Activated naive CD8-positive, alpha-beta T cell treated with anti-CD3 and anti-CD28 coated beads, Interleukin-2, amount 10 ng/mL, durations not matched to agents 7 days and 5 days (primary cell): Measurements from ENCODE around the gene GRM8. TPM values are rescaled to one million over a fixed set of nuclear protein-coding genes. Genes with fewer than 3 reads are reported as not detected.
"Not testable (repeated sequence)": the region's sequence is repeated elsewhere in the genome, so short reads cannot be mapped to it uniquely, and the experiment has no call there.

ENCODE experiments used
- ATAC-seq: fragments of 150-1000 bp; cut with Tn5 transposase; one replicate; pipeline ENCODE4 v1.10.0; 2021; ENCODE audit warnings: low read depth, moderate library complexity
- POLR2A ChIA-PET: fragments of 350-600 bp; sonication (Branson Sonifier 250); formaldehyde crosslinking; loops from one replicate; lab custom pipeline; 2021; ENCODE audit warnings: antibody characterized with exemption; lab: Charles Lee
- DNase-seq: peaks from one replicate; pipeline ENCODE4 v3.0.0; 2021
- H3K27ac Mint-ChIP-seq: one replicate; pipeline ENCODE4 v1.8.0; 2022; ENCODE audit warnings: mild to moderate bottlenecking, mixed read lengths
- H3K27me3 Mint-ChIP-seq: one replicate; pipeline ENCODE4 v1.8.0; 2022; ENCODE audit warnings: mild to moderate bottlenecking, moderate library complexity, mixed read lengths
- H3K36me3 Mint-ChIP-seq: one replicate; pipeline ENCODE4 v1.8.0; 2021; ENCODE audit warnings: mild to moderate bottlenecking, mixed read lengths
- H3K4me1 Mint-ChIP-seq: one replicate; pipeline ENCODE4 v1.8.0; 2021; ENCODE audit warnings: mixed read lengths
- H3K4me3 Mint-ChIP-seq: one replicate; pipeline ENCODE4 v1.8.0; 2022; ENCODE audit warnings: mild to moderate bottlenecking, moderate library complexity, mixed read lengths
- H3K9me3 Mint-ChIP-seq: one replicate; pipeline ENCODE4 v1.8.0; 2021; ENCODE audit warnings: mixed read lengths
- total RNA-seq, 2 experiments: library from RNA; stranded (reverse); gene quantifications; one replicate each; pipeline ENCODE4 v1.2.3, GENCODE V29; 2021

Gene GRM8
- total RNA-seq, 2 experiments from 2014 or later: not detected

DNA sequence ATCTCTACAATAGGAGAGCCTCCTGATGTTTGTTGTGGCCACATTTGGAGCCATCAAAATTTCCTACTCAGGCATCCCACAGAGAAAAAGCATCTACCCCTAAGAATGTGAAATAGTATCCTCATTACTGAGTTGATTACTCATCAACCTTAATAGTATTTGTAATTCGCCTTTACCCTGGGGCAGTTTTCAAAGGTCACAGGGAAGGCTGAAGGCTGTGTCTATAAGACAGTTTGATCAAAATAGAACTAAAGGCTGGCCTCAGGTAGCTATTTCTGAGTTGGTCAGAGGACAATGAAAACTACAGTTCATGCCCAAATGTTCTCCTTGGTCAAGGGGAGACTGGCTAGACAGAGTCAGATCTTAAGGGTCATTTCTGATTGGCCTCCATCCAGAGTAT is 370.0 kb downstream of the GRM8 start:
- POLR2A ChIA-PET, H3K27me3 Mint-ChIP-seq, H3K9me3 Mint-ChIP-seq, H3K27ac Mint-ChIP-seq, H3K4me3 Mint-ChIP-seq, DNase-seq, H3K36me3 Mint-ChIP-seq, H3K4me1 Mint-ChIP-seq, ATAC-seq: not testable (repeated sequence)

DNA sequence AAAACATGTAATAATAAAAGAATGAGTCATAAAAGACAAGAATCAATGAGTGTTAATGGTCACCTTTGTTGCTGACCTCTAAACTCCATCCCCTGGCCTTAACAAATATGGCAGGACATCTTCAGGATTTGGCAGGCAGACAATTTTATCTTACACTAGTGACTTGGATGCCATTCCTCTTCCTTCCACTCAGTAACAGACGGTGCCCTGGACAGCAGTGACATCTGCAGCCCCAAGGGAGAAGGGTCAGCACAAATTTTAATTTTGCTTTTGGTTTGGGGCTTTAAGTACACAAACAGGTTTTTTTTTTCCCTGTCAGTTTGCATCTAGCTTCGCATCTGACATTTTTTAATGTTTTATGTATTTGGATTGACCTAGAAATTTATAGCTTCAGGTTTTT is 370.8 kb downstream of the GRM8 start:
- ATAC-seq, POLR2A ChIA-PET, H3K9me3 Mint-ChIP-seq: not testable (repeated sequence)

DNA sequence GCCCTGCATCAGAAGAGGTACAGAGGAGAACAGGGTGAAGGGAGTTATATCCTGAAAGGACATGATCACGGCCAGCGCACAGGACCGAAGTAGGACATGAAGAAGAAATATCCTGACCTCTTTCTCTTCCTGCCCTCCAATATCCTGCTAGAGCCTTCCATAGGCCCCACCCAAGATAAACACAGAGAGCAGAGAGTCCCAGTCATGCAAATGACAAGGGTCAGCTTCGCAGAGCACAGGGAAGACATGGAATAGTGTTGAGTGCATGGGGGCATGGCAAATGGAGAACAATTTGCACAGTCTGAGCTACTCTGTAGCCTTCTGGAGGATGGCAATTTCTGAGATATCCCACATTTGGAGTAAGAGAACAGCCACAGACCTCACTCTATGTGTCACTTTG is 371.4 kb downstream of the GRM8 start:
- no peak overlapping the region for H3K4me3 Mint-ChIP-seq
- ATAC-seq: no peak
- no peak overlapping the region for H3K27ac Mint-ChIP-seq
- H3K36me3 Mint-ChIP-seq: no peaks in the 10 kb centered on the region
- H3K4me1 Mint-ChIP-seq: no peaks in the 10 kb centered on the region
- POLR2A ChIA-PET: no interaction called here
- H3K27me3 Mint-ChIP-seq: peaks cover 5% of the 10 kb centered on the region
- no peaks in the 10 kb centered on the region for H3K9me3 Mint-ChIP-seq
- DNase-seq: no peak

More for the DNA sequence above, 370.8 kb downstream of the GRM8 start:
- not testable (repeated sequence) for H3K4me1 Mint-ChIP-seq, H3K27ac Mint-ChIP-seq, H3K4me3 Mint-ChIP-seq, H3K27me3 Mint-ChIP-seq, H3K36me3 Mint-ChIP-seq, DNase-seq

DNA sequence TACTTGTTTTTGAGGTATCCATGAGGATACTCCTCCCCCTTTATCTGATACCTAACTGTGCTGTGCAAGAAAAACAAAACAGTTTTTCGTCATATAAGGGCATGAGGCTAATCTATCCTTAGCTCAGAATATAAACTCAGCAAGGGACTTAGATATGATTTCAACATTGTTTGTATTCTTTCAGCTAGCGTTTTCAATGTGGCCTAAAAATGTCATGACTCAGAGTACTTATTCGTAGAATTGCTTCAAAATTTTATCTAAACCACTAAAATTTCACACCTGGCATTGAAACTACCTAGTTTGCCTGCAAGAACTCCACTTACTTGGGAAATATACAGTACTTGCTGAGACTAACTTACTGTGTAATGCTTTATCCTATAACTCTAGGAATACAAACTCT is 376.2 kb downstream of the GRM8 start:
- H3K27me3 Mint-ChIP-seq, DNase-seq, H3K4me3 Mint-ChIP-seq, ATAC-seq, H3K4me1 Mint-ChIP-seq, H3K36me3 Mint-ChIP-seq, H3K9me3 Mint-ChIP-seq, H3K27ac Mint-ChIP-seq, POLR2A ChIA-PET: not testable (repeated sequence)

DNA sequence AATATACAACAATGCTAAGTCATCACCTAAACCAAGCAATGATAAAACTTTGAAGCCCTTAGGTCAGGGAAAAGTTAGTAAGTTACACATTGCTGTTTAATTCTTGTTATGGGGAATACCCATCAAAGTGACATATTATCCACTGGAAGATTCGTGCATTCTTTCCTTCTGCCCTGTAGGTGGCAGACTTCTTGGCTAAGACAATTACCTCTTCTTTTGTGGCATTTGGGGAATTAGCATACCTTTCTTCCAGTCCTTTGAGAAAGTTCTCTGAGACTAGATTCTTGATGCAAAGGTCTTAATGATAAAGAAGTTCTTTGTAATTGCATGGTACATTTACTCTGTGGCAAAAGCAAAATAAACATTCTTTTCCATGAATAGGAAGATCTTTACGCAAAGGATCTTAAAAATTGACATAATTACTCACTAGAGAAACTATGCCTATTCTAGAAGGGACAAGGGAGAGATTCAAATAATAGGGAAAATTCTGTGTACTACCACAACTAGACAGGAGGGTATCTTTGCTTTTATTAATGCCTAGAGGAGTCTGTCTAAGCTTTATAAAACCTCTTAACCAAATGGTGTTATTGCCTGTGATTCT is 395.9 kb downstream of the GRM8 start:
- no peaks in the 10 kb centered on the region for H3K27me3 Mint-ChIP-seq
- no peaks in the 10 kb centered on the region for H3K9me3 Mint-ChIP-seq
- POLR2A ChIA-PET: no interaction called here
- DNase-seq (no peak), ATAC-seq (no peak)
- H3K4me3 Mint-ChIP-seq: no peak overlapping the region
- no peaks in the 10 kb centered on the region for H3K36me3 Mint-ChIP-seq
- H3K27ac Mint-ChIP-seq: no peak overlapping the region
- no peaks in the 10 kb centered on the region for H3K4me1 Mint-ChIP-seq

DNA sequence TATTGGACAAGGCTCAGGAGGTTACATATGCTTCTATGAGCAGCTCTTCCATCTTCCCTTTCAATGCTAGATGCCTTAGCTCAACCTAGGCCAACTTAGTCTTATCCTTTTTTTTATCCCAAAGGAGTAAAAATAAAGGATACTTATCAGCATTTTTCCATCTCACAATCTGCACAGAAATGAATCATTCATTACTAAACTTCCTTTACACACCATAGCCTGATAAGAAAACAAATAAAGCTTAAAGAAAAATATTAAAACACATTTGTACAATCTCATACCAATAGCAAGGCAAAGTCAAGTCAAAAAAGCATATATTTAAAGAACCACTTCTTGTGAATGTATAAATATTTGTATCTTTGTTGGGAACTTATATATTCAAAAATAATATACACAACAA is 407.4 kb downstream of the GRM8 start:
- no peak overlapping the region for H3K4me3 Mint-ChIP-seq
- no peaks in the 10 kb centered on the region for H3K4me1 Mint-ChIP-seq
- no peak overlapping the region for H3K27ac Mint-ChIP-seq
- DNase-seq (no peak), ATAC-seq (no peak)
- POLR2A ChIA-PET: no interaction called here
- H3K27me3 Mint-ChIP-seq: no peaks in the 10 kb centered on the region
- no peaks in the 10 kb centered on the region for H3K36me3 Mint-ChIP-seq
- H3K9me3 Mint-ChIP-seq: no peaks in the 10 kb centered on the region

DNA sequence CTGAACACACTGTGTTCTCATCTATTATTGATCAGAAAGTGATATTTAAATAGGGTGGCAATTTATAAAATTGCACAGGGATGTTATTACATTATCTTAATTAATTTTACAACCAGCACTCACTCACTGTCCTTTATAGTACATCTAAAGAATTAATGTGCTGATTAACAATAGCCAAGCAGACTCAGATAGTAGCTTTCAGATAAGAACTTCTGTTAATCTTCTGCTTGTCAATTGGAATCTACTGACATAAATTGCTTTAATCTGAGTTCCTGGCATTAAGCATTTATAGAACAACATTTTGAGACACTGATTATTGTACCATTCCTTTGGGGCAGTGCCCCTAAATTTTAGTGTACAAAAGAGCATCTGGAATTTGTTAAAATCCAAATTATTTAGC is 408.9 kb downstream of the GRM8 start:
- no peak for ATAC-seq
- POLR2A ChIA-PET: no interaction called here
- Mint-ChIP-seq H3K36me3 (no peaks in the 10 kb centered on the region), H3K9me3 (no peaks in the 10 kb centered on the region), H3K4me3 (no peak overlapping the region), H3K4me1 (no peaks in the 10 kb centered on the region), H3K27me3 (no peaks in the 10 kb centered on the region), H3K27ac (no peak overlapping the region)
- DNase-seq: no peak

DNA sequence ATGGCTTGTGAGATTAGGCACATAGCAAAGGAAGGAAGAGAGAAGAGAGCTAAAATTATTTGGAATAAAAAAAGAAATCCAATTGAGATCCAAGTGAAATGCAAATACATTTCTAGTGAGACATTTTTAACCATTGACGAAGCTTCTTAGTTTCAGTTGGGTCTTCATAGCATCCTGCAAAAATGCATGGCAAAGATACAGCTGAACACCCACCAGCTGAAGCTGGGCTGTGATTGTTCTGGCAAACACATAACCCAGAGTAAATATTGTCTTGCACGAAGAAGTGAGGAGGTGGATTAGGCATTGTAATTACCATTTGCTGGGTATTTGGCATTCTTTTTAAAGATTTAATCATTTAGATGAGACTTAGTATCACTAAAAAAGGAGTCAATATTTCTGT is 409.4 kb downstream of the GRM8 start:
- DNase-seq (no peak), ATAC-seq (no peak)
- Mint-ChIP-seq H3K4me1 (no peaks in the 10 kb centered on the region), H3K36me3 (no peaks in the 10 kb centered on the region), H3K27ac (no peak overlapping the region), H3K4me3 (no peak overlapping the region), H3K27me3 (no peaks in the 10 kb centered on the region), H3K9me3 (no peaks in the 10 kb centered on the region)
- POLR2A ChIA-PET: no interaction called here

DNA sequence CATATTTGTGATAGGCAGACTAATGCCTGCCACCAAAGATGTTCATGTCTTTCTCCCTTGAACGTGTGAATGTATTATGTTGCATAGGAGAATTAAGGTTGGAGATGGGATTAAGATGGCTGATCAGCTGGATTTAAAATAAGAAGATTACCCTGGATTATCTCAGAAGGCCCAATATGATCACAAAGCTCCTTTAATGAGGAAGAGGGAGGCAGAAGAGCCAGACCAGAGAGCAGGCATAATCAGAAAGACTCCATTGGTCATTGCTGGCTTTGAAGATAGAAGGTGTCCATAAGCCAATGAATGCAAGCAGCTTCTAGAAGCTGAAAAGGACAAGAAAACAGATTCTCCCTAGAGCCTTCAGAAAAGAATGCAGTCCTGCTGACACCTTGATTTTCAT is 410.3 kb downstream of the GRM8 start:
- no peak overlapping the region for H3K27ac Mint-ChIP-seq
- no peaks in the 10 kb centered on the region for H3K4me1 Mint-ChIP-seq
- no peaks in the 10 kb centered on the region for H3K9me3 Mint-ChIP-seq
- no peaks in the 10 kb centered on the region for H3K27me3 Mint-ChIP-seq
- ATAC-seq: no peak
- no peak for DNase-seq
- no peaks in the 10 kb centered on the region for H3K36me3 Mint-ChIP-seq
- H3K4me3 Mint-ChIP-seq: no peak overlapping the region
- POLR2A ChIA-PET: no interaction called here

DNA sequence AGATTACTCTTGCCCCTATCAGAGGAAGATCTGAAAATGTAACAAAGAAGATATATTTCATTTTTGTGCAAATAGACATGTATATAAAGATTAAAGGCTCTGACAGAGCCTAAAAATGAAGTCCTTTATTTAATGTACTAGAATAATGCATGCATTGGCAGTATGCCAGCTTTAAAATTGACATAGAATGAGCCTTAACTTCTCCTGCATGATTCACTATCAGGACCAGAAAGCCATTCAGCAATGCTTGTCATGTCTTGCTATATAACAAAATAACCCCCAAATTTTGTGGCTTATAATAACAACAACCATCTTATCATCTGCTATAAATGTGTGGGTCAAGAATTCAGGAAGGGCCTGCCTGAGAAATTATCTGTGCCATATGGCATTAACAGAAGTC is 411.9 kb downstream of the GRM8 start:
- Mint-ChIP-seq H3K27me3 (no peaks in the 10 kb centered on the region), H3K36me3 (no peaks in the 10 kb centered on the region), H3K4me3 (no peak overlapping the region), H3K9me3 (no peaks in the 10 kb centered on the region), H3K4me1 (no peaks in the 10 kb centered on the region), H3K27ac (no peak overlapping the region)
- ATAC-seq: no peak
- POLR2A ChIA-PET: no interaction called here
- no peak for DNase-seq

DNA sequence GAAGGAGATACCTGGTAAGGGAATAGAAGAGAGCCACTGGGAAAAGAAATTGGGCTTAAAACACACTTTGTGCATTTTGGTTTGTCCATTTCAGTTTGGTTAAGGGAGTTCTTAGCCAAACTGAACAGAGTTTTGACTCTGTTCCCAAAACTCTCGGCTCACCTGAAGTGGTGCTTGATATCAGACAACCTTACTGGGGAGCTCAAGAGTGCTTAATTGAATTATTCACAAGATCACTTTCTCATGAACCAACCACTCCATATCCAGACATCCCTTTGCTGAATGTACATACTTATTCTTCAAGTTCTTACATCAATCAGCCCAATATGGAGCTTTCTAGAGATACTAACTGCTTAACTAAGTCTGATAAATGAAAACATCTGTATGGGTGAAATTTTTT is 413.1 kb downstream of the GRM8 start:
- Mint-ChIP-seq H3K9me3 (no peaks in the 10 kb centered on the region), H3K36me3 (no peaks in the 10 kb centered on the region), H3K4me1 (no peaks in the 10 kb centered on the region), H3K27ac (no peak overlapping the region), H3K4me3 (no peak overlapping the region), H3K27me3 (no peaks in the 10 kb centered on the region)
- DNase-seq (no peak), ATAC-seq (no peak)
- POLR2A ChIA-PET: no interaction called here

DNA sequence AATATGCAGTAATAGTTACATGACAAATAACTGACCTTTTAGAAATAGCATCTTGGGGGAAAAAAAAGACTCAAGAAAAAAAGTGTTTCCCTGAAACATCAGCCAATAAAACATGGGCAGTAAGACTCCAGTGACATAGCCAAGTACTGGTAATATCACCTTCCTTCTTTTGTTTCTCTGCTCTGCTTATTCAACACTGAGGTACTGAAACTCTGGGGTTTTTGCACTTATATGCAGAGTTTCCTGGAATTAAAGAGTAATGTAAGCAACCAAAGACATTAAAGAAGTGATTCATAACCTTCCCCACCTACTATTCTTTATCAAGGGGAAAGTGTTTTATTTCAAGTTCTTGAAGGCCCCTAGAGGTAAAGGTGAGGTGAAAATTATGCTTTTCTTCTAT is 414.5 kb downstream of the GRM8 start:
- Mint-ChIP-seq H3K4me3 (no peak overlapping the region), H3K9me3 (no peaks in the 10 kb centered on the region), H3K27me3 (no peaks in the 10 kb centered on the region), H3K4me1 (no peaks in the 10 kb centered on the region), H3K27ac (no peak overlapping the region), H3K36me3 (no peaks in the 10 kb centered on the region)
- ATAC-seq: no peak
- DNase-seq: no peak
- POLR2A ChIA-PET: no interaction called here

DNA sequence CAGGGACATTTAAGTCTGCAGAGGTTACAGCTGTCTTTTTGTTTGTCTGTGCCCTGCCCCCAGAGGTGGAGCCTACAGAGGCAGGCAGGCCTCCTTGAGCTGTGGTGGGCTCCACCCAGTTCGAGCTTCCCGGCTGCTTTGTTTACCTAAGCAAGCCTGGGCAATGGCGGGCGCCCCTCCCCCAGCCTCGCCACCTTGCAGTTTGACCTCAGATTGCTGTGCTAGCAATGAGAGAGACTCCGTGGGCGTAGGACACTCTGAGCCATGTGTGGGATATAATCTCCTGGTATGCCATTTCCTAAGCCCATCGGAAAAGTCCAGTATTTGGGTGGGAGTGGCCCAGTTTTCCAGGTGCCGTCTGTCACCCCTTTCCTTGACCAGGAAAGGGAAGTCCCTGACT is 421.5 kb downstream of the GRM8 start:
- H3K27ac Mint-ChIP-seq, DNase-seq, ATAC-seq, H3K9me3 Mint-ChIP-seq, H3K4me1 Mint-ChIP-seq, H3K36me3 Mint-ChIP-seq, H3K4me3 Mint-ChIP-seq, H3K27me3 Mint-ChIP-seq, POLR2A ChIA-PET: not testable (repeated sequence)

DNA sequence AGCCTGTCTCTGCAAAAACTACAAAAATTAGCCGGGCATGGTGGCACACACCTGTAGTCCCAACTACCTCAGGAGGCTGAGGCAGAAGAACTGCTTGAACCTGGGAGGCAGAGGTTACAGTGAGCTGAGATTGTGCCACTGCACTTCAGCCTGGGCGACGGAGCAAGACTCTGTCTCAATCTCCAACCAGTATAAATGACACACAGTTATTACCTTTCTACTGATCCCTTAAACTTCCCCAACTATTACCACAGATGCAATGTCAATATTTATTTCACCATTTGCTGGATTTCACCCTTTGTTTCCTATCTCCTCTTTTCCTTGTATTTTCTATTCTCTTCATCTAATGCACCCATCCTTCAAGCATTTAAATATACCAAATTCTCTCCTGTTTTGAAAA is 431.8 kb downstream of the GRM8 start:
- Mint-ChIP-seq H3K9me3 (no peaks in the 10 kb centered on the region), H3K27ac (no peak overlapping the region), H3K27me3 (peaks cover 1% of the 10 kb centered on the region), H3K36me3 (no peaks in the 10 kb centered on the region), H3K4me1 (no peaks in the 10 kb centered on the region), H3K4me3 (no peak overlapping the region)
- DNase-seq: no peak
- POLR2A ChIA-PET: no interaction called here
- ATAC-seq: no peak

DNA sequence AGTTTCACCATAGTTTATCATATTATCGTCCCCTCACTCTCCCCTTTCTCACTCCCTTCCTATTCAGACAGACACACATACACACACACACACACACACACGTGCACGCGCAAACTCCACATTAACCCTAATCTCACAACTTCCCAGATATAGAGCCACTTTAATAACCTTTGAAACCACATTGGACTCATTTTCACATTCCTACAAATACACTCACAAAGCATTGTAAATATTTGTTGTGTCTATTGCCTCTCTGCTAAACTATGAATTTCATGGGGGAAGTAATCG is 433.6 kb downstream of the GRM8 start:
- Mint-ChIP-seq H3K27me3 (peaks cover 1% of the 10 kb centered on the region), H3K36me3 (no peaks in the 10 kb centered on the region), H3K4me3 (no peak overlapping the region), H3K9me3 (no peaks in the 10 kb centered on the region), H3K4me1 (no peaks in the 10 kb centered on the region), H3K27ac (no peak overlapping the region)
- DNase-seq (no peak), ATAC-seq (no peak)
- POLR2A ChIA-PET: no interaction called here
